ENCODE measurements around the gene SLC39A13. TPM values are rescaled to one million over a fixed set of nuclear protein-coding genes. Genes with fewer than 3 reads are reported as not detected.

The SLC39A13 gene
- polyA plus RNA-seq, 1 donor: 31.3 TPM

DNA sequence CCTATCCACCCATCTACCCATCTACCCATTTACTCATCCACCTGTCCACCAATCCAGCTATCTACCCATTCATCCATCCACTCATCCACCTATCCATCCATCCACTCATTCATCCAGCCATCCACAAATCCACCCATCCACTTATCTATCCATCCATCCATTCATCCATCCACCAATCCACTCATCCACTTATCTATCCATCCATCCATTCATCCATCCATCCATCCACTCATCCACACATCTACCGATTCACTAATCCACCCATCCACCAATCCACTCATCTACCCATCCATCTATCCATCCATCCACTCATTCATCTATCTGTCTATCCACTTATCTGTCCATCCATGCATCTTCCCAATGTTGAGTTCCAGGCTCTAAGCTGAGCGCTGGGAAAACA, 28.3 kb upstream of the SLC39A13 start:
- peaks cover 3% of the 10 kb centered on the region for H3K4me1 ChIP-seq (ENCODE audit: control insufficient read depth, insufficient read depth, low read length)
- no peaks in the 10 kb centered on the region for H3K9me3 ChIP-seq (ENCODE audit: control insufficient read depth, low read depth, low read length)
- 100% methylated on average over 1 of the region's 2 CpGs for WGBS (ENCODE audit: insufficient coverage, low lambda C conversion rate)
- no peak overlapping the region for H3K27ac ChIP-seq (ENCODE audit: low read length)
- no peak overlapping the region for H3K4me3 ChIP-seq (ENCODE audit: low read length)
- H3K36me3 ChIP-seq (ENCODE audit: control insufficient read depth, insufficient read depth, low read length): no peaks in the 10 kb centered on the region
- H3K27me3 ChIP-seq (ENCODE audit: control insufficient read depth, insufficient read depth, low read length): no peaks in the 10 kb centered on the region
- no peak for DNase-seq

DNA sequence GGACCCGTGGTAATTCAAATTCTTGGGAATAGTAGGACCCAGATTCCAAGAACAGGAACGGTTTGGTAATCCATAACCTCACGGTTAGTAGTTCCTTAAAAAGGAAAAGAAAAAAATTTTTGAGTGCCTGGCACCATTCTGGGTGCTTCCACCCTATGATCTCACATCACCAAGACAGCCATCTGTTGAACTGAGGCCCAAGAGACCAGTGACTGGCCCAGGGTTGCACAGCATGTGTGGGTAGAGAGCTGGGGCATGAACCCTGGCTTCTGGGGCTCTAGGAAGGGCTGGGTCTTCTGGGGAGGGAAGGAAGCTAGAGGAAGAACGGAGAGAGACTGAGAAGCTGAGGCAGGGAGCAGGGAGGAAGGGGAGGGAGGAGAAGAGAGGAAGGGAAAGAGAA, 25.3 kb upstream of the SLC39A13 start:
- WGBS (ENCODE audit: insufficient coverage, low lambda C conversion rate): 49% methylated on average over 2 of the region's 4 CpGs
- H3K4me3 ChIP-seq (ENCODE audit: low read length): no peak overlapping the region

DNA sequence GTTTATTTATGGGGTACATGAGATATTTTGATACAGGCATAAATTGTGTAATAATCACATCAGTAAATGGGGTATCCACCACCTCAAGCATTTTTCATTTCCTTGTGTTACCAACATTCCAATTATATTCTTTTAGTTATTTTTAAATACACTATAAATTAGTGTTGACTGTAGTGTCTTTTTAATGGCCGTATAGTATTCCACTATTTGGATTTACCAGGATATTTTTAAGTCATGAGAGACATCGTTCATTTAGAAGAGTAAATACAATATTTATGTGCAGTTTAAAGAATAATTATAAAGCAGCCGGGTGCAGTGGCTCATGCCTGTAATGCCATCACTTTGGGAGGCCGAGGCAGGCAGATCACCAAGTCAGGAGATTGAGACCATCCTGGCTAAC, 23.9 kb upstream of the SLC39A13 start:
- no peak overlapping the region for H3K4me3 ChIP-seq (ENCODE audit: low read length)
- WGBS (ENCODE audit: insufficient coverage, low lambda C conversion rate): 90% methylated on average over 1 of the region's 4 CpGs
- no peak overlapping the region for H3K27ac ChIP-seq (ENCODE audit: low read length)
- H3K9me3 ChIP-seq (ENCODE audit: control insufficient read depth, low read depth, low read length): no peaks in the 10 kb centered on the region
- H3K27me3 ChIP-seq (ENCODE audit: control insufficient read depth, insufficient read depth, low read length): no peaks in the 10 kb centered on the region
- H3K4me1 ChIP-seq (ENCODE audit: control insufficient read depth, insufficient read depth, low read length): peaks cover 4% of the 10 kb centered on the region
- DNase-seq: no peak
- no peaks in the 10 kb centered on the region for H3K36me3 ChIP-seq (ENCODE audit: control insufficient read depth, insufficient read depth, low read length)

More for the DNA sequence above, 25.3 kb upstream of the SLC39A13 start:
- Histone ChIP-seq H3K27ac (ENCODE audit: low read length) (no peak overlapping the region), H3K36me3 (ENCODE audit: control insufficient read depth, insufficient read depth, low read length) (no peaks in the 10 kb centered on the region), H3K9me3 (ENCODE audit: control insufficient read depth, low read depth, low read length) (no peaks in the 10 kb centered on the region), H3K27me3 (ENCODE audit: control insufficient read depth, insufficient read depth, low read length) (no peaks in the 10 kb centered on the region), H3K4me1 (ENCODE audit: control insufficient read depth, insufficient read depth, low read length) (peaks cover 4% of the 10 kb centered on the region)
- no peak for DNase-seq

DNA sequence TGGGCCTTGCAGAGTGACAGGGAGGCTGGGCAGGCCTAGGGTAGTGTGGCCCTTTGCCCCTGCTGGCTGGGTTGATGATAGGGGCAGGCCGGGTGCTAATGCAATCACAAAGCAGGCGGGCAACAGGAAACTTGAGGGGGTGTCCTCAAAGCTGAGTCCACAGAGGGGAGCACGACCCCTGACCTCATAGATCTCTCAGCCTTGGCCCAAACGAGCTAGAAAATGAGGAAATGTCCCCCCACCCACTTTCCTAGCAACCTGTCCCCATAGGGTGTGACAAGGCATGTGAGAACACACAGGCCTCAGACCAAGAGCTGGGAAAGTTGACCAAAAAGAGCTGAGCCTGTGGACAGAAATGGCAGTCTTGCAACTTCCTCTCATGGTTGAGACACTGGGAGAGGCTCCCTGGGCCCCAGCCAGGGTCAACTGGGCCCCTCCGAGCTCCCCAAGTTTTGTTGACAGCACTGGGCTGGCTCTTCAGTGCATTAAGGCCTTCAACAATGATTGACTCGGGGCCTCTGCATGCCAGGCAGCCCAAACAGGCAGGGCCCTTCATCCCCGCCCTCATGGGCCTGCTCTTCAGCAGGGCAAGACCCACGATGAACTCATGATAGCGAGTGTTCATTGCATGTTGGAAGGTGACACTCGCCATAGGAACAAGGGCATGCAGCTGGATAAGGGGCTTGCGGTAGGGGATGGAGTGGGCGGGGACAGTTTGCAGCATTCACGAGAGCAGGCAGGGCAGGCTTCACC, 20.3 kb upstream of the SLC39A13 start:
- Histone ChIP-seq H3K27ac (ENCODE audit: low read length) (no peak overlapping the region), H3K27me3 (ENCODE audit: control insufficient read depth, insufficient read depth, low read length) (no peaks in the 10 kb centered on the region), H3K9me3 (ENCODE audit: control insufficient read depth, low read depth, low read length) (no peaks in the 10 kb centered on the region), H3K4me3 (ENCODE audit: low read length) (no peak overlapping the region), H3K36me3 (ENCODE audit: control insufficient read depth, insufficient read depth, low read length) (no peaks in the 10 kb centered on the region), H3K4me1 (ENCODE audit: control insufficient read depth, insufficient read depth, low read length) (peaks cover 4% of the 10 kb centered on the region)
- no CpG with 5 or more reads among the region's 13 CpGs for WGBS (ENCODE audit: insufficient coverage, low lambda C conversion rate)
- peak in 1 of 2 donors; percentile 23 for DNase-seq

DNA sequence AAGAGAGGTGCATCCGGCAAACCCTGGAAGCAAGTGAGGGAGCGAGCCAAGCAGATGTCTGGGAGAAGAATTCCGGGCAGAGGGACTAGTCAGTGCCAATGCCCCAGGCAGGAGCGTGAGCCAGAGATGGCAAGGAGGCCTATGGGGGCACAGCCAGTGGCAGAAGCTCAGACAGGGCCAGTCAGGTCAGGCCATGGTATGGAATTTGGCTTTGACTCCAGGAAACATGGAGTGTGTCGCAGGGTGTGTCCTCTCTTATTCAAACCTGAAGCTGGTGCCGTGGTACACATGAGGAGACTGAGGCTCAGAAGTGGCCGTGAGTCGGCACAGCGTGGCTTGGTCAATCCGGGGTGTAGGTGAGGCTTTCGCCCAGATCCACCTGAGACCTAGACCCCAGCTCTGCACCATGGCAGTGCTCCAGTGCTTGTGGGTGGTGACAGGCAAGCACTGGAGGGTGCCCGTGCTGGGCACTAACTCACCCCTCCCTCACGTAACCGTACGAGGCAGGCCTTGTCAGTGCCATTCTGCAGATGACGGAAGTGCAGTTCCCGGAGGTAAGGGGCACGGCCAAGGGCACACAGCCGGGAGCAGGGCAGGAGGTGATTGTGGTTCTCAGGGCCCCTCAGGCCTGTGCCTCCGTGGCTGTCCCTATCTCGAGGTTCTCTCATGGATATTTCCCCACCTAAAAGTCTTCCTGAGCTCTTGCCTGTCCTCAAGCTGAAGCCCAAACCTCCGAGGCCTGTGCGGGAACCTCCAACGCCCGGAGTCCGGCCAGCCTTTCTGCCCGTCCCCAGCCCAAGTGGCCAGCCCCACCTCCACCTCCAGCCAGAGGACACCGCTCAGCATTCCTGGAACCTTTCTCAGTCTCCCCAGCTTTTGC, 19.5 kb upstream of the SLC39A13 start:
- H3K4me3 ChIP-seq (ENCODE audit: low read length): no peak overlapping the region
- peaks cover 4% of the 10 kb centered on the region for H3K4me1 ChIP-seq (ENCODE audit: control insufficient read depth, insufficient read depth, low read length)
- DNase-seq: no peak
- H3K36me3 ChIP-seq (ENCODE audit: control insufficient read depth, insufficient read depth, low read length): no peaks in the 10 kb centered on the region
- H3K27ac ChIP-seq (ENCODE audit: low read length): no peak overlapping the region
- H3K27me3 ChIP-seq (ENCODE audit: control insufficient read depth, insufficient read depth, low read length): no peaks in the 10 kb centered on the region
- no peaks in the 10 kb centered on the region for H3K9me3 ChIP-seq (ENCODE audit: control insufficient read depth, low read depth, low read length)
- WGBS (ENCODE audit: insufficient coverage, low lambda C conversion rate): no CpG with 5 or more reads among the region's 28 CpGs

DNA sequence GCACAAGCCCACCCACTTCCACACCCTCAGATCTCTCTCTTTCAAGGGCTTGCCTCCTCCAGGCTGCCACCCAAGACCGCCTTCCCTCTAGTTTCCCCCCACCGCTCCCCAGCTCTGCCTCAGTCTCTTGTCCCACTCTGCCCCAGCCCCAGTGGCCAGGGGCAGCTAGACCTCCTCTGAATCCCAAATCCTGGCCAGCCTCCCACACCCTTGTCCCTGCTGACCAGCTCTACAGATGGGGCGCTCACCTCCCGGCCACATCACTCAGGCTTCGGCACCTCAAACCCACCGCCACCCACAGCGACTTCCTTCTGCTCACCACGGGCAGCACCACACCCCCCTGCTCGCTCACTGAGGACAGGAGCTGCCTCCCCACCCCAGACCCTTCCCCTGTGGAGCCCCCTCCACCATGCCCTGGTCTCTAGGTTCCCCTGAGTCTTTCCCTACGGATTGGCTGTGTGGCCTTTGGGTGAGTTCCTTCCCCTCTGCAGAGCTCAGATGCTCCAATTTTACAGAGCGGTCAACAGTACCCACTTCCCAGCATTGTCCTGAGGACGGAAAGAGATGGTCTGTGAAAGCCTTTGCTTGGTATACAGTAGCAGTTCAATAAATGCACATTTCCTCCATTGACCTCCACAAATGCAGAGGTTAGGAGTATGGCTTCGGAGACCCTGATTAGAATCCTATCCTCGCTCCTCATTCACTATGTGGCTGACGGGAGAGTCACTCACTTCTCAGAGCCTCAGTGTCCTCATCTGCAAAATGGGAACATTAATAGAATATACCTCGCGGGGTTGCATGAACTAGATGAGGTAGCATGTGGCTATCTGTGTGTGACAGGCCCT, 18.6 kb upstream of the SLC39A13 start:
- no peaks in the 10 kb centered on the region for H3K9me3 ChIP-seq (ENCODE audit: control insufficient read depth, low read depth, low read length)
- no peaks in the 10 kb centered on the region for H3K36me3 ChIP-seq (ENCODE audit: control insufficient read depth, insufficient read depth, low read length)
- no CpG with 5 or more reads among the region's 17 CpGs for WGBS (ENCODE audit: insufficient coverage, low lambda C conversion rate)
- H3K4me3 ChIP-seq (ENCODE audit: low read length): no peak overlapping the region
- peaks cover 4% of the 10 kb centered on the region for H3K4me1 ChIP-seq (ENCODE audit: control insufficient read depth, insufficient read depth, low read length)
- no peak overlapping the region for H3K27ac ChIP-seq (ENCODE audit: low read length)
- no peak for DNase-seq
- H3K27me3 ChIP-seq (ENCODE audit: control insufficient read depth, insufficient read depth, low read length): no peaks in the 10 kb centered on the region

DNA sequence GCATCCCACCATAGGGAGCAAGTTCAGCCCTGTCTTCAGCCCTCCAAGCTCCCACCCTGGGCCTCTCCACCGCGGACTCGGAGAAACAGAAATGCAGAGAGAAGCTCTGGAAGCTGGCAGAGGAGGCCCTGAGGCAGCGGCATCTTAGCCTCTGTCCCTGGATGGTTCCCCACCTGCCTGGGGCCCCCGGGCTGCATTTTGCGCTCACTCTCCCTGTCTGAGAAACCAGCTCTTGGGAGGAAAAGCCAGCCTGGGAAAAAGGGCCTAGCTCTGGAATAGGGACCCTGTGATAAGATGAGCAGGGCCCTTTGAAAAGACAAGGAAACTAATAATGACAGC, 18.0 kb upstream of the SLC39A13 start:
- Histone ChIP-seq H3K9me3 (ENCODE audit: control insufficient read depth, low read depth, low read length) (no peaks in the 10 kb centered on the region), H3K4me1 (ENCODE audit: control insufficient read depth, insufficient read depth, low read length) (peaks cover 4% of the 10 kb centered on the region)

DNA sequence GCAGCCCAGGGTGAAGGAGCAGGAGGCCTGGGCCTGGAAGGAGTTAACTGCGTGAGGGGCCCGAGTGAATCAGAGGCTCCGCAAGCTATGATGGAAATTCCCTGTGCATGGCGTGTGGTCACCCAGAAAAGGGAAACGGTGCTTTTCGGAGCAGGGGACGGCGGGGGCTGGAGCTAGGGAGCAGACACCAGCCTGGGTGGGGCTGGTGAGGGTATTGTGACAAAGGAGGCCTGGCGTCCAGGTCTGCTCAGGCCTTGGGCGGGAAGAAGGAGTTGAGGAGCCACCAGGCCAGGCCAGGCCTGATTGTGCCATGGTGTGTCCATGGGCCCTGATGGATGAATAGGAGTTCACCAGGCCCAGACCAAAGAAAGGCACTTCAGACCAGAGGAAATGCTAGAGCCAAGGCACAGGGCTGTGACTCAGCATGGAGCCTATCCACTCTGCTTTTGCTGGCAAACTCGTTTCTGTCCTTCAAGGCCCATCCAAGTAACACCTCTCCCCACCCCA, 17.3 kb upstream of the SLC39A13 start:
- no peaks in the 10 kb centered on the region for H3K9me3 ChIP-seq (ENCODE audit: control insufficient read depth, low read depth, low read length)
- H3K4me1 ChIP-seq (ENCODE audit: control insufficient read depth, insufficient read depth, low read length): peaks cover 4% of the 10 kb centered on the region
- WGBS (ENCODE audit: insufficient coverage, low lambda C conversion rate): no CpG with 5 or more reads among the region's 11 CpGs
- no peak overlapping the region for H3K27ac ChIP-seq (ENCODE audit: low read length)
- no peaks in the 10 kb centered on the region for H3K27me3 ChIP-seq (ENCODE audit: control insufficient read depth, insufficient read depth, low read length)
- no peak for DNase-seq
- H3K4me3 ChIP-seq (ENCODE audit: low read length): no peak overlapping the region
- no peaks in the 10 kb centered on the region for H3K36me3 ChIP-seq (ENCODE audit: control insufficient read depth, insufficient read depth, low read length)

More for the DNA sequence above, 18.0 kb upstream of the SLC39A13 start:
- no peaks in the 10 kb centered on the region for H3K36me3 ChIP-seq (ENCODE audit: control insufficient read depth, insufficient read depth, low read length)
- no CpG with 5 or more reads among the region's 6 CpGs for WGBS (ENCODE audit: insufficient coverage, low lambda C conversion rate)
- DNase-seq: no peak
- no peaks in the 10 kb centered on the region for H3K27me3 ChIP-seq (ENCODE audit: control insufficient read depth, insufficient read depth, low read length)
- H3K4me3 ChIP-seq (ENCODE audit: low read length): no peak overlapping the region
- no peak overlapping the region for H3K27ac ChIP-seq (ENCODE audit: low read length)

DNA sequence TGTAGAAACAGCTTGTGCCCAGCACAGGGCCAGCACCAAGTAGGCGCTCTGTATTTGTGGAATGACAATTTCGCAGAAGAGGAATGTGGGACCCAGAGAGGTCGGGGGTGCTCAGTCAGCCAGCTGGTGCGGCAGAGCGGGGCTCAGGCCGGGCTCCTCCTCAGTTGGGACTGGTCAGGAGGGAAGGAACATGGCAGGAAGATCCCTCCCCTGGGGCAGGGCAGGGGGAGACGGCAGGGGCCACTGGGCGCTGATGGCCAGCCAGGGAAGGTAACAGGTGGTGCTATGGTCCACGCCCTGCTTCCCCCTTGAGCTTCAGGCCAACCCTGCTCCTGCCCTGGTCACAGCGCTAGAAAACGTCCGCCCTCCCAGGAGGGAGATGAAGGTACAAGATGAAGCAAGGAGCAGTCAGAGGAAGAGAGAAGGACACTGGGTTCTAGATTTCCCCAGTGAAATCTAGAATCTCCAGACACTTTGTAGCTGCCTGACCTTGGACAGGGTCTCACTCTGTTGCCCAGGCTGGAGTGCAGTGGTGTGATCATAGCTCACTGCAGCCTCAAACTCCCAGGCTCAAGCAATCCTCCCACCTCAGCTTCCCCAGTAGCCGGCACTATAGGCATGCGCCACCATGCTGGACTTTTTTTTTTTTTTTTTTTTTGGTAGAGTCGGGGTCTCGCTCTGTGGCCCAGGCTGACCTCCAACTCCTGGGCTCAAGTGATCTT, 16.5 kb upstream of the SLC39A13 start:
- H3K9me3 ChIP-seq (ENCODE audit: control insufficient read depth, low read depth, low read length): no peaks in the 10 kb centered on the region
- no CpG with 5 or more reads among the region's 16 CpGs for WGBS (ENCODE audit: insufficient coverage, low lambda C conversion rate)
- no peaks in the 10 kb centered on the region for H3K27me3 ChIP-seq (ENCODE audit: control insufficient read depth, insufficient read depth, low read length)
- H3K27ac ChIP-seq (ENCODE audit: low read length): no peak overlapping the region
- H3K4me3 ChIP-seq (ENCODE audit: low read length): no peak overlapping the region
- no peak for DNase-seq
- H3K4me1 ChIP-seq (ENCODE audit: control insufficient read depth, insufficient read depth, low read length): peaks cover 4% of the 10 kb centered on the region
- no peaks in the 10 kb centered on the region for H3K36me3 ChIP-seq (ENCODE audit: control insufficient read depth, insufficient read depth, low read length)
